ENCODE measurements around the gene SORL1-AS1.
"Not testable (repeated sequence)": the region's sequence is repeated elsewhere in the genome, so short reads cannot be mapped to it uniquely, and the experiment has no call there.

SORL1-AS1 gene

GRCh38 chr11:121452609-121453150, at the start of gene SORL1-AS1:
SORL1-AS1 (minus strand) TSS chr11:121452967.
- DNase-seq (ENCODE audit: low read depth) = no peak

- DNase-seq (ENCODE audit: low read depth) = no peak
These were observed 48.0 kb upstream of the SORL1-AS1 start for GRCh38 chr11:121500717-121501116.

- DNase-seq (ENCODE audit: low read depth) = no peak
These were observed 47.5 kb upstream of the SORL1-AS1 start for GRCh38 chr11:121500275-121500674.

GRCh38 chr11:121499405-121499804, 46.6 kb upstream of the SORL1-AS1 start:
- no peak for DNase-seq (ENCODE audit: low read depth)

- no peak for DNase-seq (ENCODE audit: low read depth)
These were observed 44.6 kb upstream of the SORL1-AS1 start for GRCh38 chr11:121497176-121497998.

GRCh38 chr11:121494355-121495099, 41.8 kb upstream of the SORL1-AS1 start:
- DNase-seq (ENCODE audit: low read depth) = no peak

- DNase-seq (ENCODE audit: low read depth) = no peak
These were observed 37.1 kb upstream of the SORL1-AS1 start for GRCh38 chr11:121489823-121490222.

GRCh38 chr11:121488641-121489040, 35.9 kb upstream of the SORL1-AS1 start:
- DNase-seq (ENCODE audit: low read depth) = no peak

- DNase-seq (ENCODE audit: low read depth) = no peak
These were observed 35.4 kb upstream of the SORL1-AS1 start for GRCh38 chr11:121488170-121488569.

GRCh38 chr11:121487191-121487590, 34.4 kb upstream of the SORL1-AS1 start:
- no peak for DNase-seq (ENCODE audit: low read depth)

GRCh38 chr11:121486054-121486453, 33.3 kb upstream of the SORL1-AS1 start:
- DNase-seq (ENCODE audit: low read depth) = no peak

- no peak for DNase-seq (ENCODE audit: low read depth)
These were observed 32.4 kb upstream of the SORL1-AS1 start for GRCh38 chr11:121485216-121485615.

GRCh38 chr11:121483805-121484480, 31.2 kb upstream of the SORL1-AS1 start:
- DNase-seq (ENCODE audit: low read depth) = no peak

- DNase-seq (ENCODE audit: low read depth) = peak; percentile 42
These were observed 29.7 kb upstream of the SORL1-AS1 start for GRCh38 chr11:121482231-121483129.

- DNase-seq (ENCODE audit: low read depth) = not testable (repeated sequence)
These were observed 28.9 kb upstream of the SORL1-AS1 start for GRCh38 chr11:121481484-121482230.

GRCh38 chr11:121479698-121480238, 27.0 kb upstream of the SORL1-AS1 start:
- DNase-seq (ENCODE audit: low read depth) = no peak

GRCh38 chr11:121478895-121479697, 26.3 kb upstream of the SORL1-AS1 start:
- DNase-seq (ENCODE audit: low read depth) = no peak

GRCh38 chr11:121478226-121478894, 25.6 kb upstream of the SORL1-AS1 start:
- no peak for DNase-seq (ENCODE audit: low read depth)
